ENCODE measurements around the gene ZMYND8.
"Not testable (repeated sequence)": the region's sequence is repeated elsewhere in the genome, so short reads cannot be mapped to it uniquely, and the experiment has no call there.

Gene ZMYND8

GRCh38 chr20:47314647-47315338, 41.7 kb downstream of the ZMYND8 start:
- Histone ChIP-seq H3K36me3 (ENCODE audit: control insufficient read depth, insufficient read depth, low read length) (peaks cover 25% of the 10 kb centered on the region), H3K9me3 (ENCODE audit: control insufficient read depth, insufficient read depth, low read depth, low read length) (no peaks in the 10 kb centered on the region), H3K9ac (ENCODE audit: low read length) (peak overlapping the region; percentile 80), H3K4me3 (ENCODE audit: low read depth, low read length) (no peak overlapping the region), H3K4me1 (ENCODE audit: control insufficient read depth, insufficient read depth, low read length) (peaks cover 77% of the 10 kb centered on the region), H3K27me3 (ENCODE audit: control insufficient read depth, insufficient read depth, low read length) (no peaks in the 10 kb centered on the region), H3K27ac (ENCODE audit: low read depth, low read length) (peak overlapping the region; percentile 99; the same call in 1 of the 2 replicates)

GRCh38 chr20:47311967-47312681, 44.4 kb downstream of the ZMYND8 start:
- Histone ChIP-seq H3K4me3 (ENCODE audit: low read depth, low read length) (no peak overlapping the region), H3K4me1 (ENCODE audit: control insufficient read depth, insufficient read depth, low read length) (peaks cover 55% of the 10 kb centered on the region), H3K36me3 (ENCODE audit: control insufficient read depth, insufficient read depth, low read length) (peaks cover 48% of the 10 kb centered on the region), H3K9me3 (ENCODE audit: control insufficient read depth, insufficient read depth, low read depth, low read length) (no peaks in the 10 kb centered on the region), H3K9ac (ENCODE audit: low read length) (no peak overlapping the region), H3K27ac (ENCODE audit: low read depth, low read length) (no peak overlapping the region), H3K27me3 (ENCODE audit: control insufficient read depth, insufficient read depth, low read length) (no peaks in the 10 kb centered on the region)

GRCh38 chr20:47311211-47311610, 45.3 kb downstream of the ZMYND8 start:
- Histone ChIP-seq H3K27ac (ENCODE audit: low read depth, low read length) (no peak overlapping the region), H3K4me3 (ENCODE audit: low read depth, low read length) (no peak overlapping the region), H3K27me3 (ENCODE audit: control insufficient read depth, insufficient read depth, low read length) (no peaks in the 10 kb centered on the region), H3K36me3 (ENCODE audit: control insufficient read depth, insufficient read depth, low read length) (peaks cover 55% of the 10 kb centered on the region), H3K9ac (ENCODE audit: low read length) (no peak overlapping the region), H3K9me3 (ENCODE audit: control insufficient read depth, insufficient read depth, low read depth, low read length) (no peaks in the 10 kb centered on the region), H3K4me1 (ENCODE audit: control insufficient read depth, insufficient read depth, low read length) (peaks cover 52% of the 10 kb centered on the region)

GRCh38 chr20:47310729-47311128, 45.8 kb downstream of the ZMYND8 start:
- Histone ChIP-seq H3K9ac (ENCODE audit: low read length) (no peak overlapping the region), H3K4me1 (ENCODE audit: control insufficient read depth, insufficient read depth, low read length) (peaks cover 48% of the 10 kb centered on the region), H3K9me3 (ENCODE audit: control insufficient read depth, insufficient read depth, low read depth, low read length) (no peaks in the 10 kb centered on the region), H3K36me3 (ENCODE audit: control insufficient read depth, insufficient read depth, low read length) (peaks cover 60% of the 10 kb centered on the region), H3K27me3 (ENCODE audit: control insufficient read depth, insufficient read depth, low read length) (no peaks in the 10 kb centered on the region), H3K4me3 (ENCODE audit: low read depth, low read length) (no peak overlapping the region), H3K27ac (ENCODE audit: low read depth, low read length) (no peak overlapping the region)

- no peak overlapping the region for H3K9ac ChIP-seq (ENCODE audit: low read length)
- peaks cover 63% of the 10 kb centered on the region for H3K36me3 ChIP-seq (ENCODE audit: control insufficient read depth, insufficient read depth, low read length)
- H3K9me3 ChIP-seq (ENCODE audit: control insufficient read depth, insufficient read depth, low read depth, low read length) = no peaks in the 10 kb centered on the region
- H3K27me3 ChIP-seq (ENCODE audit: control insufficient read depth, insufficient read depth, low read length) = no peaks in the 10 kb centered on the region
- H3K4me3 ChIP-seq (ENCODE audit: low read depth, low read length) = no peak overlapping the region
- H3K4me1 ChIP-seq (ENCODE audit: control insufficient read depth, insufficient read depth, low read length) = peaks cover 39% of the 10 kb centered on the region
- H3K27ac ChIP-seq (ENCODE audit: low read depth, low read length) = peak overlapping the region; percentile 72
Observed at GRCh38 chr20:47309806-47310426, 46.6 kb downstream of the ZMYND8 start.

- Histone ChIP-seq H3K36me3 (ENCODE audit: control insufficient read depth, insufficient read depth, low read length) (peaks cover 69% of the 10 kb centered on the region), H3K27me3 (ENCODE audit: control insufficient read depth, insufficient read depth, low read length) (no peaks in the 10 kb centered on the region), H3K4me1 (ENCODE audit: control insufficient read depth, insufficient read depth, low read length) (peaks cover 39% of the 10 kb centered on the region; the same call in 1 of the 2 replicates), H3K4me3 (ENCODE audit: low read depth, low read length) (no peak overlapping the region), H3K9ac (ENCODE audit: low read length) (no peak overlapping the region), H3K9me3 (ENCODE audit: control insufficient read depth, insufficient read depth, low read depth, low read length) (no peaks in the 10 kb centered on the region), H3K27ac (ENCODE audit: low read depth, low read length) (peak overlapping the region; percentile 72; the same call in 1 of the 2 replicates)
Observed at GRCh38 chr20:47309394-47309793, 47.1 kb downstream of the ZMYND8 start.

GRCh38 chr20:47307569-47307968, 48.9 kb downstream of the ZMYND8 start:
- H3K4me3 ChIP-seq (ENCODE audit: low read depth, low read length); H3K27ac ChIP-seq (ENCODE audit: low read depth, low read length); H3K9ac ChIP-seq (ENCODE audit: low read length); H3K27me3 ChIP-seq (ENCODE audit: control insufficient read depth, insufficient read depth, low read length); H3K9me3 ChIP-seq (ENCODE audit: control insufficient read depth, insufficient read depth, low read depth, low read length): not testable (repeated sequence)
- peaks cover 86% of the 10 kb centered on the region for H3K36me3 ChIP-seq (ENCODE audit: control insufficient read depth, insufficient read depth, low read length)
- H3K4me1 ChIP-seq (ENCODE audit: control insufficient read depth, insufficient read depth, low read length) = peaks cover 49% of the 10 kb centered on the region

- Histone ChIP-seq H3K36me3 (ENCODE audit: control insufficient read depth, insufficient read depth, low read length) (peaks cover 84% of the 10 kb centered on the region), H3K27ac (ENCODE audit: low read depth, low read length) (no peak overlapping the region), H3K9me3 (ENCODE audit: control insufficient read depth, insufficient read depth, low read depth, low read length) (no peaks in the 10 kb centered on the region), H3K27me3 (ENCODE audit: control insufficient read depth, insufficient read depth, low read length) (no peaks in the 10 kb centered on the region), H3K9ac (ENCODE audit: low read length) (no peak overlapping the region), H3K4me1 (ENCODE audit: control insufficient read depth, insufficient read depth, low read length) (peaks cover 45% of the 10 kb centered on the region), H3K4me3 (ENCODE audit: low read depth, low read length) (no peak overlapping the region)
Observed at GRCh38 chr20:47306755-47307370, 49.6 kb downstream of the ZMYND8 start.

- Histone ChIP-seq H3K27ac (ENCODE audit: low read depth, low read length) (no peak overlapping the region), H3K4me3 (ENCODE audit: low read depth, low read length) (no peak overlapping the region)
Observed at GRCh38 chr20:47306095-47306494, 50.4 kb downstream of the ZMYND8 start.

GRCh38 chr20:47305667-47306066, 50.8 kb downstream of the ZMYND8 start:
- Histone ChIP-seq H3K9me3 (ENCODE audit: control insufficient read depth, insufficient read depth, low read depth, low read length) (no peaks in the 10 kb centered on the region), H3K27me3 (ENCODE audit: control insufficient read depth, insufficient read depth, low read length) (no peaks in the 10 kb centered on the region), H3K9ac (ENCODE audit: low read length) (no peak overlapping the region), H3K4me3 (ENCODE audit: low read depth, low read length) (no peak overlapping the region), H3K27ac (ENCODE audit: low read depth, low read length) (no peak overlapping the region), H3K36me3 (ENCODE audit: control insufficient read depth, insufficient read depth, low read length) (peaks cover 82% of the 10 kb centered on the region), H3K4me1 (ENCODE audit: control insufficient read depth, insufficient read depth, low read length) (peaks cover 40% of the 10 kb centered on the region)

More at GRCh38 chr20:47306095-47306494, 50.4 kb downstream of the ZMYND8 start:
- peaks cover 44% of the 10 kb centered on the region for H3K4me1 ChIP-seq (ENCODE audit: control insufficient read depth, insufficient read depth, low read length)
- no peaks in the 10 kb centered on the region for H3K27me3 ChIP-seq (ENCODE audit: control insufficient read depth, insufficient read depth, low read length)
- H3K9me3 ChIP-seq (ENCODE audit: control insufficient read depth, insufficient read depth, low read depth, low read length) = no peaks in the 10 kb centered on the region
- no peak overlapping the region for H3K9ac ChIP-seq (ENCODE audit: low read length)
- peaks cover 82% of the 10 kb centered on the region for H3K36me3 ChIP-seq (ENCODE audit: control insufficient read depth, insufficient read depth, low read length)

Data from HUES6 (cell line).